PC-9 (cell line): ENCODE data around the gene RBMS1.

Experiments used
- CTCF ChIP-seq: fragments of 200-600 bp; sonication (generic); conservative IDR thresholded peaks from 2 replicates; pipeline ENCODE4 v1.6.1; 2017; ENCODE audit warnings: mixed run types, antibody characterized with exemption, mild to moderate bottlenecking, moderate library complexity
- EZH2 ChIP-seq: fragments of 200-600 bp; sonication (generic); IDR thresholded peaks from 2 replicates; pipeline ENCODE4 v1.8.0; 2017; ENCODE audit warnings: antibody characterized with exemption, low read depth

GRCh38 chr2:160353813-160354212, 139.8 kb downstream of the RBMS1 start:
- TF ChIP-seq CTCF, result no peak
- TF ChIP-seq EZH2, result no peak
